SHP77 treated with DMSO at 0.1 percent for 48 hours (cell line): ENCODE data around the gene DERA.
"Not testable (repeated sequence)": the region's sequence is repeated elsewhere in the genome, so short reads cannot be mapped to it uniquely, and the experiment has no call there.

Experiments used
- DNase-seq: peaks from one replicate; lab custom pipeline; 2025; lab: John Stamatoyannopoulos, UW

The DERA gene

DNA sequence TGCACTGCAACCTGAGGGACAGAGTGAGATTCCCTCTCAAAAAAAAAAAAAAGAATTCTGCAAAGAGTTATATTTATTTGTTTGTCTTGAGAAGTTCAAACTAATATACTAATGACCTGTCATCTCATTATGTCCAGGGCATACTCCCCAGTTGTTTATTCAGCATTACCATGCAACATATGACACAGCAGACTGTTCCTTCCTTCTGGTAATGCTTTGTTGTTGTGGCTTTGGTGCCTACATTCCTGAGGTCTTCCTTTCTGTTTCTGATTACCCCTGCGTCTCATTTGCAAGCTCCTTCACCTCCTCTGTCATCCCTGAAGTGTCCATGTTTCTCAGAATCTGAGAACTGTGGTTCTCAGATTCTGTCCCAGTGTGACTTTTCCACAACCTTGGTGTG, 55.3 kb downstream of the DERA start:
- no peak for DNase-seq

DNA sequence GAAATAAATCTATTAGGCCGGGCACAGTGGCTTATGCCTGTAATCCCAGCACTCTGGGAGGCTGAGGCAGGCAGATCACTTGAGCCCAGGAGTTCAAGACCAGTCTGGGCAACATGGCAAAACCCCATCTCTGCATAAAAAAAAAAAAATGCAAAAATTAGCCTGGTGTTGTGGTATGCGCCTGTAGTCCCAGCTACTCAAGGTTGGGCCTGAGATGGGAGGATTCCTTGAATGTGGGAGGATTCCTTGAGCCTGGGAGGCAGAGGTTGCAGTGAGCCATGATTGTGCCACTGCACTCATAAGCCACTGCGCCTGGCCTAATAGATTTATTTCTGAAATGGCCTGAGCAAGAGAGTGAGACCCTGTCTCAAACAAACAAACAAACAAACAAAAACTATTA, 55.9 kb downstream of the DERA start:
- not testable (repeated sequence) for DNase-seq

DNA sequence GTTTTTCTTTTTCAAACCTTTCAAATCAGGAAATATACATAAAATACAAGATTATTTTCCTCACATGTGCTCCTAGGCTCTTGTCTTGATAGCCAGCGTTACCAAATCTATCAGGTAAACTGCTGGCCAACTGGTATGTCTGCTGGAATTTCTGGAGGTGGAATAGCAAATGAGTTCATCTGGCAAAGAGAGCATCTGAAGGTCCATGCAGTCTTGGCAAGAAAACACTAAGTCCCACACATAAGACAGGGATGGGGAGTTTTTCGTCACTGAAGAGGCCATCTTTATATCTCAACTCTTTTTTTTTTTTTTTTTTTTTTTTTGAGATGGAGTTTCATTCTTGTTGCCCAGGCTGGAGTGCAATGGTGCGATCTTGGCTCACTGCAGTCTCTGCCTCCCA, 60.1 kb downstream of the DERA start:
- DNase-seq, result no peak

DNA sequence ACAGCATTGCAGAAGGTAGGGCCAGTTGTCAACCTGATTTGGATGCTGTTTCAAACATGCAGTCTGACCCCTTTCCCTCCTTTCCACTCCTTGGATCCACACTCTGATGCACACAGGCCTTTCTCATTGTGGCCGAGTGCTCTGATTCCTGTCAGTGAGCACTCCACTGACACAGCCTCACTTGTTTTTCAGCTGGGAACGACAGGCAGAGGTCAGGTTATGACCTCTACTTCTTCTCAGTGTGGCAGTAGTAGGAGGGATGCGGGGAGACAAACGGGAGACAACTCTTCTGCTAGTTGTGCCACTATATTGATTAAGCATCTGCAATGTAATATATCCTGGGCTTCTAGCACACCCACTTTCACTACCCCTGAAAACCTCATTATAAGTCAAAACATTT, 61.8 kb downstream of the DERA start:
- no peak for DNase-seq

DNA sequence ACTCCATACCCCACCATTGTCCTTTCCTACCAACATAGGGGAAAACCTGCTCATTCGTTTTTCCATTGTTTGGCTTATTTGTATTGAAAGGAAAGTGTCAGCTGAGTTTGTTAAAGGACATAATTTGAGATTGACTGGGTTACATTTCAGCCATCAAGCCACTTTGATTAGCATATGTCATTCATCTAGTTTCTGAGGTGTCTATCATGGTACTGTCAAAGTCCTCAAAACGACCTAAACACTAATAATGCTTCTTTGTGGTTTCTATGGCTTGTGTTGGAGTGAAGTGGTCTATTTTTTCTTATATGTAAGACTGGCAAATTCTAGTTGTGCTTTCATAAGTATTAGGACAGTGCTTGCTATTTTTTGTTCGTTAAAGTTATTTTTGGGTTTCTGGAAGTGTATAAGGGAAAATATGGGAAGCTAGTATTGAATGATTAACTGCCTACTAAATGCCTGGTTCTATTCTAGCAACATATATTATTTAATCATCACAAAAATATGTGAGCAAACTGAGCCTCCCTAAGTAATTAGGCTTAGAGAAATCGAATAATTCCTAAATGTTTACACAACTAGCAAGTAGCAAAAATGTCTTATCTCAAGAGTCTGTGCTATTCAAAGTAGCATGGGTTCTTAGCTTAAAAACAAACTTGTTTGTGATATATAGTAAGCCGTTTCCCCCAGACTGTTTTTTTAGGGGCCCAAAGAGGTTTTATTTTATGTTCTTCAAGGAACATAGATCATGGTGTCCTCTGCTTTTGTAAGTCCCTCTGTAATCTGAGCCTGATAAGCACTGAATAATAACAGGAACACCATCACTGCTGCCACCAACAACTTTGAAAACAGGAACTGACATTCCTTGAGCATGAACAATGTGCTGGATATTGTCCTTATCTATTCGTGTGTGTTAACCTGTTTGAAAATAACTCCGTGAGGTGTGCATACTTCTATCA, 67.1 kb downstream of the DERA start:
- DNase-seq, result no peak

DNA sequence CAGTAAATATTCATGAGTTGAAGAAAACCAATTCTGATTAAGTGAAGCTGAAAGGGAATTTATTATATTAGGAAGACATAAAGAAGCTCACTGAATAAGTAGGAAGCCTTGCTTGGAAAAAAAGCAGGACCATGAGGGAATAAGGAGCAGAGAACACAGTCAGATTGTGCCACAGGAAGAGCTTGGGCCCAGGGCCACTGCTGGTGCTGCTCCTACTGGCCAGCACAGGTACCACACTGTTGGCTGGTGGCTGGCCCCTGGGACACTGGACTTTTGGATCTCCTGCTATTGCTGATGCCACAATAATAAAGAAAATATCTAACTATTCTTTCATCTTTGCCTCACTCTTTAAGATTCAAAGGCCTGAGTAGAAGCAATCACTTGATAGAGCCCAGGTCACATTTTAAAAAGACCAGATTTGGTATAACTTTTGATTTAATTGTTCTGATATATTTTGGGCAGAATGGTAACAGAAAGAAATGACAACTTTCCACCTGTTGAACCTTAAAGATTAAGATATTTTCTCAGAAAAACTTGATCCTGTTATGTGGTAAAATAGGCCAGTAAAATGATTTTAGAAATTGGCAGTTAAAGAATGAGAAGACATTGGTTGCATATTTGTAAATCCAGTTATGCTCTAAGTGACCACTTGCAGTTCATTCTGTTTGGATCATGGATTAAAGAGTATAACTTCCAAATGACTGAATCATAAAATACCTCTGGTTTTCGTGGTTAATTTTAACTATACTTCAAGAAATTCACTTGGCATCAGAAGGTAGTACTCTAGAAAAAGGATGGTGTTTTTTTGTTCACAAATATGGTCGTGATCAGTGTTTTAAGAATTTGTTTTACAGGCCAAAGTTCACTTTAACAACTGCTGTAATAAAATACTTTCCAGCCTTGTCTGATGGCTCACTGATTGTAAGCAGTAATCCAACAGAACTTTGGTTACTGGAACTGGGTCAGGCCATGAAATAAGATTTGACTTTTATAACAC, 68.3 kb downstream of the DERA start:
- no peak for DNase-seq

DNA sequence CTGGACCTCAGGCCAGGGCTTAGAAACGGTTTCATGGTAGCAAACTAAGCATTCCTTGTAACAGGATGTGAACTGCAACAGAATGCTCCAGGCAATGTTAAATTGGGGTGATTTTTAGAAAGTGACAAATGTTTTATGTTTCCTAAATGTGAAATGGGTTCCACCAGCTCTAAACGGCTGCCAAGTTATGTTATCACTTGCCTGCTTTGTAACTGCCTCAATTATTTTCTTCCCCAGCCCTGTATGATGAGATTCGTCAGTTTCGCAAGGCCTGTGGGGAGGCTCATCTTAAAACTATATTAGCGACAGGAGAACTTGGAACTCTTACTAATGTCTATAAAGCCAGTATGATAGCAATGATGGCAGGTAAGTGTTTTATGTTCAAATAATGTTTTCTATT, 70.9 kb downstream of the DERA start:
- no peak for DNase-seq

DNA sequence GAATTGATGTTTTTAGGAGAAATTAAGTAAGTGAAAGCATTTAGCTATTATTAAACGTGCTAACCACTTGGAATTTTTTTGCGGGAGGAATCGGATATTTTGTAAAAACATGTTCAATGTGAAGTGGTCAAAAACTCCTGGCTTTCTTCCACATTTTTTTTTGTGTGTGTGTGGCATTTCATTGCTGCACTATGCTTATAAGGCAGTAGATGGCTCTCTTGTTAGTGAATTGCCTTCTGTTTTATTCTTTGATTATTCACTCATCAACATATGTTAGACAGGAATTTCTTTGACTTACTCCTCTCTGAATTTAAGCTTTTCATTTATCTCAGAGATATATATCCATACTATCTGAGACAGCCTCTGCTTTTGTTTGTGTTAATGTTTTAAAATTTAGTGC, 71.3 kb downstream of the DERA start:
- no peak for DNase-seq

DNA sequence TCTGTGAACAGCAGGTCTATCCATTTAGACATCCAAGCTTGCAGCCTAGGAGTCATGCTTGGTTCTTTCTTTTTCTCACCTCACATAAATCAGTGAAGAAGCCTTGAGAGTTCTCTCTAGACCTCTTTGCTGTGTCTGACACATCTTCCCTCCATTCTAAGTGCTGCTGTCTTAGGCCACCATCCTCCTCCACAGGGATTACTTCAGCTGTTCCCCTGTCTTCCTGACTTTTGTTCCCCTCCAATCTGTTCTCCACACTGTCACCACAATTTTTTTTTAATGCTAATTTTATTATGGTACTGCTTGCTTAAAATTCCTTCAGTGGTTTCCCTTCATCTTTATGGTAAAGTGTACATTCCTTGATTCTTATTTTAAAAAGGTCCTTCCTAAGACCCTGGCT, 71.8 kb downstream of the DERA start:
- no peak for DNase-seq

DNA sequence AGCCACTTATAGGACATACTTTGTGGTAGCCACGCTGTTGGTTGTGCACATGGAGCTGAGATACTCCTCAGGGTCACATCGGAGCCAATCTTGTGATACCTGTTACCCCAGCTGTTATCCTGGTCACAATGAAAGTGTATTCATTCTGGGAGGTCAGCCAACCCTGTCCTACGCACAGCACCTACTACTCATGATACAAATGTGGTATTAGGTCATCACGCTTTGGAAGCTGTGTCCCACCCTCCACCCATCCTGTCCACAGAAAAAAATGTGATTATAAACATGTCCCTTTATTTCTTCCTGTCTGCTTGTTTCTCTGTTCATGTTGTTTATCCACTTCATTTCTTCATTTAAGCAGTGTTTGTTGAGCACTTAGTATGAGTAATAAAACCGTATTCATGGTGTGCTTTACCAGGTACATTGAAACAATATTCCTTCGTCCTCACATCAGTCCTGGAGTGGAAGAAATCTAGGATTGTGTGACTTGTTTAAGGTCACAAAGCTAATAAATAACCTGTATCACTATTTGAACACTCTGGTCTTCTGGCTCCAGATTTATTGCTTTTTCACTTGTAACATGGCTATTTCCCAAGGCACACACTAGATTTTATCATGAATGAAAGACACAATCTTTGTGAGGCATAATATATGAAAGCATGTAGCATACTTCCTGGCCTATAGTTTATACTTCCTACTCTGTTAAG, 73.1 kb downstream of the DERA start:
- DNase-seq, result no peak

DNA sequence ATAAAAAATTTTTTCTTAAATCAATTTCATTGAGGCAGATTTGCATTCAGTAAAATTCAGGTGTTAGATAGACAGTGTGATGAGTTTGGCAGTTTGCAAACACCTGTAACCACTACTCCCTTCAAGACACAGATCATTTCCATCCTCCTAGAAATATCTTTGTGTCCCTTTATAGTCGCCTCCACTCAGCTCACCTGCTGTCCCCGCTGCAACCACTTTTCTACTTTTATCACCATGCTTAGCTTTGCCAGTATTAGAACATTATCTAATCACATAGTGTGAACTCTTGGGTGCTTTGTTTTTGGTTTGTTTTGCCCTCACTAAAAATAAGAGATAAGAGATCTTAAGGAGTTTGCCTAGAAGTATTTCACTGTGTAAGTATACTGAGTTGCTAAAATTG, 73.8 kb downstream of the DERA start:
- no peak for DNase-seq

DNA sequence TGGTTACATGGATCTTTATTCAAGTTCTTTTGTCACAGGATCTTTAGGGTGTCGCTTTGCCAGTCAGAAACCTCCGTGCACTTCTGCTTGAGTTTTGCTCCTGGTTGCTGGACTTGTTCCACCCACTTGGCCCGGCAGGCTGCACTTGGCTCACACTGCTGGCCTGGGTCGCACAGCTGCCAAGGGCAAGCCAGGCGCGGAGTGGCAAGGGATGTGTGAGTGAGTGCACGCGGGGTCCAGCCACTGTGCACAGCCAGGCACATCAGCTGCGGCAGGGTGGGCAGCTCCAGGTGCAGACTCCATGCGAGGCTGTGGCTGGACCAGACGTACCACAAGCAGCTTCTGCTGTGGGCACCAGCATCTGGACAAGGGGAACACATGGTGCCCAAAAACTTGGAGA, 76.6 kb downstream of the DERA start:
- no peak for DNase-seq

DNA sequence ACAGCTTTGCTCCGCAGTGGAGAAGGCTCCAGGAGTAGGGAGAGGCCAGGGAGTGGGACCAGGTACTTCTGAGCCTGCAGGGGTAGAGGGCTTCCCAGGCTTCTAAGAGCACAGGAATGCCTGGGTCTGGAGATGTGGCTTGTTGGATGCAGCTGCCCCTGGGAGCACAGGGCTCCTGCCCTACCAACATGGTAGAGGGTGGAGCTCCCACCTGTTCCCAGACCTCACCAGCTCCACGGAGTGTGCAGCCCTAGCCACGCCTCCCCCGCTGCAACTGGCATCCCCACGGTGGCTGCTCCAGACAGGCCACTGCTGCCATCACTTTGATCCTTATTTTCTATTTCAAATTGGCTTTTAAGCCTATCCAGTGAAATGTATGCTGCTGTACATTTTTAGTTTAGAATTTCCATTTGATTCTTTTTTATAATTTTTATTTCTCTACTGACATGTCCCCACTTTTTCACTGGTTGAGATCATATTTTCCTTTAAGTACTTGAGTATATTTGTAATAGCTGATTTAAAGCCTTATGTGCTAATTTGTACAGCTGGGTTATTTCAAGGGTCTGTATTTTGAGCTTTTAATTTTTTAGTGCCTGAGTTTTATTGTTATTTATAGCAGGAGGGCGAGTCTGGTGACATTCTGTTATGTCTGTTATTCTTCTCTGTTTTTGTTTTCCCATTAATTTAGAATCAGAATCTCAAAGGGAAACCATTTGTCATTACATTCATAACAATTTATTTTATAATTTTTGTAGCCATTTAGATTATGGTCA, 78.0 kb downstream of the DERA start:
- DNase-seq, result no peak

DNA sequence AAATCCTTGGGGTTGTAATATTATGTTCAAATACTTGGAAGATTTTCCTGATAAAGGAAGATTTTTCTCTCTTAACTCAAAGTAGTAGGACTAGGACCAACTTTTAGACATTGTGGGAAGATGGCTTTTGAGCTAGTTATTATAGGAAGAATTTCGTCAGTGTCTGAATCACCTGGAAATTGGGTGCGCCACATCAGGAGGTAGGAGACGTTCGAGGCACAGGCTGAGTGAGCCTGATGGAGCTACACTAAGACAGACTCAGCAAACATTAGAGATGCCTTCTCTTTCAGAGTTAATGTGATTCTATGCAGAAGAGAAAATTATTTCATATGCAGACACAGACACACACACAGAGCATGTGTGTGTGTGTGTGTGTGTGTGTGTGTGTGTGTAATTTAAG, 84.7 kb downstream of the DERA start:
- no peak for DNase-seq

DNA sequence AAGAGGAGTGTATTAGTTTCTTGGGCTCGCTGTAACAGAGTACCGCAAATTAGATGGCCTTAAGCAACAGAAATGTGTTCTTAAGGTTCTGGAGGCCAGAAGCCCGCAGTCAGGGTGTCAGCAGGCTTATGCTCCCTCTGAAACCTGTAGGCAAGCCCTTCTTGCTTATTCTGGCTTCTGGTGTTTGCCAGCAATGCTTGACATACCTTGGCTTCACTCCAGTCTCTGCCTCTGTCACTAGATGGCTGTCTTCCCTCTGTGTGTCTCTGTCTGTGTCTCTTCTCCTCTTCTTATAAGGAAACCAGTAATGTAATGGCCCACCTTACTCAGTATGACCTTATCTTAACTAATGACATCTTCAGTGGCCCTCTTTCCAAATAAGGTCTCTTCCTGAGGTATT, 85.1 kb downstream of the DERA start:
- DNase-seq, result no peak

DNA sequence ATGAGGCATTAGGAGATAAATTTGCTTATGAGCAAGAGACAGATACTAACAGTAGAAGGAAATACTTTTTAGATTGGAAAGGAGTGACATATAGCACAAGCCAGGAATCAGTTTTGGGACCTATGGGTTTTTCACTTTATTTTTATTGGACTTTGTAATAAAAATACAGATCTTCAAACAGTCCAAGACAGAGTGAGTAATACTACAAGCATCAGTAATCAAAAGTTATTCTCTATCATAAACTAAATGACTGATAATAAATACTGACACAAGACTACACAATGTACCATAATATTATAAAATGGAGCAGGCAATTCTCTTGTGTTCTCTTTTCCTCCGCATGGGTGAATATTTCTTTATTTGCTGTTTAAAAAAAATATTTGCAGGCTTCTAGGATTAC, 85.8 kb downstream of the DERA start:
- no peak for DNase-seq

DNA sequence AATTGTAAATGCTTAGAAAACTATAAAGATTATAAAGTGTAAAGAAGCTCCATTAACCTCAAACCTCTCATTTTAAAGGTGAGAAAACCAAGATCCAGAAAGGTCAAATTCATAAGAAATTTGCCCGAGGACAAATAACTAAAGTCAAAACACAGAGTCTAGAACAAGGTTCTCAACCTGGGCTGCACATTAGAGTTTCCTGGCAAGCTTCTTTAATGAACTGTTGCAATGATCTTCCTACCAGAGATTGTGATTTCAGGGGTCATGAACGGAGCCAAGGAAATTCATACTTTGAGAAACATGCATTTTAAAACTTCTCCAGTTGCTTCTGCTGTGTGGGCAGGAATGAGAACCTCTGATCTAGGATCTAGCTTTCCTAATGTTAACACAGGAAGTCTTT, 86.8 kb downstream of the DERA start:
- DNase-seq, result no peak

DNA sequence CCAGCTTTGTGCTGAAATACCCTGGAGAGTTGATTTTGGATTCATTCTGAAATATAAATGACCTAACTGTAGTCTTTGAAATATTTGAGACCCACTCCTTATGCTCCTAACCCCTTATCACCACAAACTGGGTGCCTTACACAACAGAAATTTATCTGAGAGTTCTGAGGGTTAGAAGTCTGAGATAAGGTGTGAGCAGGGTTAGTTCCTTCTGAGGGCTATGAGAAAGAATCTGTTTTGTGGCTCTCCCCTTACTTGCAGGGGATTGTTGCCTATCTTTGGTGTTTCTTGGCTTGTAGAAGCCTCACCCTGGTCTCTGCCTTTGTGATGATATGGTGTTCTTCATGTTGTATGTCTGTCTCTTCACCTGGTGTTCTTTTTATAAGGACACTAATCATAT, 91.7 kb downstream of the DERA start:
- DNase-seq, result no peak

DNA sequence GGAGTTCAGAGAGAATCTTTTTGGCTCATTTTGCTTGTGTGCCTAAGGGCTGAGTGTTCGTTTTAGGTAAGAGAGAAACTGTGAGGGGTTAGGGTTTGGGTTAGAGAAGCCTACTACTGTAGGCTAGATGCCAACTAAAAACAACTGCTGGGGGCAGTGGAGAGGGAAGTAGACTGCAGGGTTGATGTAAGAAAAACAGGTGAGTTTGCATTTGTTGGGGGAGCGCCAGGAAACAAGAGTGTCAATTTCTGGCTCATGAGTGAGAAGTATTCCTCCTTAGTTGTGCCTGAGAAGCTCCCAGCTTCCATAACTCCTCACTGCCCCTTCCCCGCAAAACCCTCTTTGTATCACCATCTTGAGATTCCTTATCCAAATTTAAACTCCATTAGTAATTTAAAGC, 92.3 kb downstream of the DERA start:
- DNase-seq, result no peak

DNA sequence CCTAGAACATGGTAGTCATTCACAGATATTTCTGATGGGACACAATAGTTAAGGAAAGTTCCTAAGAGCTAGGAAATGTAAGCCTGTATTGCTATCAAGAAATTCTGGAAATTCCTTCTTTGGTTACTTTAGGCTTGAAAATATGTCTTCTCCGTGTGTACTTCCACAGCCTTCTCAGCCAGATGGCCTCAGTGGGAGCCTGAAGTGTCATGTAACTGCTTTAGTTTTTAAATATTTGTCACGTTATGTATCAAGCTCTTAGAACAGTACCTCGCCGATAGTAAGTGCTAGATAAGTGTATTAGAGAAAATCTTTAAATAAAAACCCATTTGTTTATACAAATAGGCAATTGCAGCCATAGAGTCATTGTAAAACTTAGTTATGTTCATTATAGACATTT, 95.6 kb downstream of the DERA start:
- DNase-seq, result no peak

DNA sequence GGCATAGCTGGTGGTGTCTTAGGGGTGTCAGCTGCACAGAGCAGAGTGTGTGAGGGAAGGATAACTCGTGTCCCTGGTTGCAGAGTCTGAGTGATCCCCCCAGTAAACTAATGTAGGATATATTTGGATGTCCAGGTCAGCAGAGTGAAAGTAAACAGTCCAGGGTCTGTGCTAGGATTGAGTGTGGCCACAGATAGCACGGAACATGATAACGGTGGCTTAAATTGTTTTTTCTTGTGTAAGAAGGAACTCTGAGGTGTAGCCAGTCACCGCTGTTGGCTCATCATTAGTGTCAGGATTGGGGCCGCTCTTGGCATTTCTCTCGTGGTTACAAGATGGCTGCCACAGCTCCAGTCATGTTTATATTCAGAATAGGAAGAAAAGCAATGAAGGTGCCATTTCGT, 97.3 kb downstream of the DERA start:
- no peak for DNase-seq

DNA sequence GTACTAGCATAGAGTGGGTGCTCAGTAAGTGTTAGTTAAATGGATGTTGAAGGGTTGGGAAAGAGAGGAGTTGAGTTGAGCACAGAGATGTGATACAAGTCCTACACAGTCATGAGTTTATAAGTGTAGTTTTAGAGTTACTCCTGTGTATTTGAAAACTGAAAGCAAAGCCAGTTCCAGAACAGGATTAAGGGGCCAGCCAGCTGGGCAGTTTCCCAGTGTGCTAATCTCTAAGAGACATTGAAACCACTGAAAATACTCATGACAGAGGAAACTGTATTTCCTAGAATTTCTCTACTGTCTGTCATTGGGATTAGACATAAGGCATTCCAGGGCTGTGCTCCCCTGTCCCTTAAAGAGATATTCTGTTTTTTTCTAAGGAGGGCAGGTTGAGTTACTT, 101.0 kb downstream of the DERA start:
- DNase-seq, result no peak
